K562 (cell line): Measurements from ENCODE around the gene WWOX. TPM values are rescaled to one million over a fixed set of nuclear protein-coding genes. Genes with fewer than 3 reads are reported as not detected.

ENCODE experiments used
- CREB5 ChIP-seq: fragments of 250-450 bp; sonication (Bioruptor Pico); IDR thresholded peaks from 2 replicates; pipeline ENCODE4 v1.5.0; 2020; ENCODE audit warnings: mild to moderate bottlenecking
- MCM3 ChIP-seq: fragments of 450-650 bp; IDR thresholded peaks from 2 replicates; pipeline ENCODE4 v1.6.1; 2016
- MTA3 ChIP-seq: fragments of 450-650 bp; formaldehyde crosslinking; IDR thresholded peaks from 2 replicates; pipeline ENCODE4 v1.6.1; 2017; ENCODE audit warnings: mild to moderate bottlenecking, borderline replicate concordance
- RREB1 ChIP-seq: fragments of 250-450 bp; sonication (Bioruptor Pico); IDR thresholded peaks from 2 replicates; pipeline ENCODE4 v1.4.0; 2020
- ZBED1 ChIP-seq: IDR thresholded peaks from 2 replicates; pipeline ENCODE4 v1.6.1; 2014
- ZEB2 ChIP-seq: fragments of 450-650 bp; IDR thresholded peaks from 2 replicates; pipeline ENCODE4 v1.6.1; 2016
- polyA plus RNA-seq, 8 experiments: library from polyadenylated mRNA; depleted of rRNA in 4 of 8; stranded (reverse) in 5 of 8; unstranded in 3 of 8; fragments of >200 nt; fragmentation: Nextera tagmentation in 2 of 8; fragmentation: Illumina TruSeq in 1 of 8; extraction: Ambion mirVana in 2 of 8; extraction: Trizol in 1 of 8; gene quantifications; 2 replicates each; pipeline versions ENCODE4 v1.2.1 to v1.2.3, GENCODE V29; 2011 to 2014; ENCODE audit warnings: inconsistent platforms in 1 of 8, missing spikeins in 1 of 8
- total RNA-seq, 7 experiments: library from RNA; depleted of rRNA in 6 of 7; stranded (reverse); fragments of >200 nt in 6 of 7; fragmentation: Illumina TruSeq in 2 of 7; extraction: Trizol in 2 of 7; gene quantifications; 2 replicates each; pipeline versions ENCODE4 v1.2.1 to v1.2.3, GENCODE V29; 2011 to 2021; ENCODE audit warnings: low replicate concordance in 1 of 7

The WWOX gene
- total and polyA plus RNA-seq, 9 of the 15 experiments (the other 6 are each of a cell fraction or from before 2014, with no cell fraction given) = 1.6 to 22.7 (median 8.1) TPM

- TF ChIP-seq RREB1 (no peak), CREB5 (CRISPR knock-in tag) (no peak), ZEB2 (no peak), ZBED1 (no peak), MTA3 (no peak), MCM3 (no peak)
Measured at GRCh38 chr16:78876671-78877070, 777.2 kb downstream of the WWOX start (continued).
